Spleen (tissue), 11 donors: ENCODE measurements around the gene CSF2RB. TPM values are rescaled to one million over a fixed set of nuclear protein-coding genes. Genes with fewer than 3 reads are reported as not detected.

ENCODE experiments used
- DNase-seq: peaks from one replicate; pipeline ENCODE4 v3.0.0-alpha.2; 2020
- H3K27ac ChIP-seq, 8 donors: fragments of 200-600 bp; sonication (generic) in 7 of 8; 1 replicate in 4 of 8; 2 replicates in 4 of 8; pipeline versions ENCODE4 v1.5.0 to v1.8.0; 2016 to 2021; ENCODE audit warnings: inconsistent platforms in 4 of 8, mild to moderate bottlenecking in 4 of 8, moderate library complexity in 1 of 8
- H3K27me3 ChIP-seq, 7 donors: fragments of 200-600 bp; sonication (generic) in 6 of 7; replicated peaks in 1 of 7; 1 replicate in 4 of 7; 2 replicates in 3 of 7; pipeline versions ENCODE4 v1.5.0 to v1.8.0; 2016 to 2021; ENCODE audit warnings: inconsistent platforms in 3 of 7, mild to moderate bottlenecking in 1 of 7
- H3K36me3 ChIP-seq, 6 donors: fragments of 200-600 bp; sonication (generic) in 5 of 6; 1 replicate in 4 of 6; 2 replicates in 2 of 6; pipeline versions ENCODE4 v1.5.0 to v1.8.0; 2016 to 2021; ENCODE audit warnings: inconsistent platforms in 2 of 6
- H3K4me1 ChIP-seq, 6 donors: fragments of 200-600 bp; sonication (generic) in 5 of 6; 1 replicate in 3 of 6; 2 replicates in 3 of 6; pipeline versions ENCODE4 v1.5.0 to v1.8.0; 2016 to 2021; ENCODE audit warnings: inconsistent platforms in 3 of 6
- H3K4me3 ChIP-seq, 8 donors: fragments of 200-600 bp; sonication (generic) in 7 of 8; 1 replicate in 4 of 8; 2 replicates in 4 of 8; pipeline versions ENCODE4 v1.5.0 to v1.8.0; 2016 to 2021; ENCODE audit warnings: inconsistent platforms in 4 of 8, mild to moderate bottlenecking in 4 of 8, moderate library complexity in 2 of 8
- H3K9me3 ChIP-seq, 8 donors: fragments of 200-600 bp; sonication (generic) in 7 of 8; 1 replicate in 4 of 8; 2 replicates in 4 of 8; pipeline versions ENCODE4 v1.5.0 to v1.8.0; 2016 to 2021; ENCODE audit warnings: inconsistent platforms in 4 of 8
- CTCF ChIP-seq, 11 experiments: fragments of 200-600 bp in 7 of 11; fragments of 450-650 bp in 4 of 11; sonication (generic) in 4 of 11; IDR thresholded peaks in 8 of 11; conservative IDR thresholded peaks in 3 of 11; 1 replicate in 7 of 11; 2 replicates in 4 of 11; pipeline versions ENCODE4 v1.4.0 to v1.8.0; 2016 to 2021; ENCODE audit warnings: antibody characterized with exemption in 11 of 11, inconsistent platforms in 4 of 11, mild to moderate bottlenecking in 1 of 11
- POLR2A ChIP-seq, 3 donors: fragments of 450-650 bp; IDR thresholded peaks; one replicate each; pipeline ENCODE4 v1.5.1; 2017; ENCODE audit warnings: antibody characterized with exemption in 3 of 3, mild to moderate bottlenecking in 1 of 3
- POLR2AphosphoS5 ChIP-seq, 3 donors: sonication (generic); formaldehyde crosslinking; IDR thresholded peaks; one replicate each; pipeline ENCODE4 v1.5.1; 2017; ENCODE audit warnings: antibody characterized with exemption in 3 of 3
- WGBS, 5 donors: extraction: QIAGEN DNeasy Blood & Tissue Kit in 3 of 5; methylation state at CpG; one replicate each; pipeline versions ENCODE4 v1.1.5 to v1.1.7; 2013 to 2018; 5-methylcytosine and 5-hydroxymethylcytosine counted together
- intact Hi-C: fragments of 100-400 bp; cut with DNase I; formaldehyde crosslinking; loops from one replicate; pipeline ENCODE4 v1.15.0; 2023; ENCODE audit warnings: low total_unique reads
- polyA plus RNA-seq, 3 donors: library from polyadenylated mRNA; stranded (reverse); fragments of 200-250 nt; gene quantifications; one replicate each; pipeline ENCODE4 v1.2.1, GENCODE V29; 2013
- total RNA-seq, 7 donors: library from RNA; depleted of rRNA in 3 of 7; stranded (reverse); fragments of >200 nt in 3 of 7; fragmentation: NEBNext Ultra II Directional in 4 of 7; extraction: Animal tissue kit (Norgen Biotek cat#: 25700) in 4 of 7; gene quantifications; one replicate each; pipeline versions ENCODE4 v1.1.0 to v1.2.1, GENCODE V29; 2016 to 2021
- donor health status: healthy with polysubstance abuse.
- donor health status: DM: no; HTN: no; CAD: no; lungs with moderate emphysema.
- donor health status: DM: no; HTN: no; CAD: no.
- donor health status: Bipolar disorder and iron deficiency.
- donor health status: healthy.
- donor health status: DM: no; HTN: no; CAD: no.
- donor health status: DM: yes; HTN: yes; CAD: no.

The CSF2RB gene
- total and polyA plus RNA-seq, 10 donors = 14.2 to 110 (median 45.9) TPM

- no peak overlapping the region for H3K4me3 ChIP-seq
- DNase-seq = no peak
- peak overlapping the region in 1 of 8 donors; percentile 19 for H3K27ac ChIP-seq
- no peaks in the 10 kb centered on the region for H3K9me3 ChIP-seq
- H3K36me3 ChIP-seq = peaks cover 0 to 93% (median 44%) of the 10 kb centered on the region in 6 donors
- peaks cover 0 to 3% (median 0%) of the 10 kb centered on the region in 7 donors for H3K27me3 ChIP-seq
- H3K4me1 ChIP-seq = peaks cover 0 to 38% (median 15%) of the 10 kb centered on the region in 6 donors
- intact Hi-C loops = no loop called here
- WGBS, 5 donors = 74 to 91% (median 85%) methylated on average over 5 of the region's 5 CpGs
- TF ChIP-seq CTCF (IDR thresholded peaks at IDR 0.05 in 8 of 11, conservative IDR thresholded peaks at IDR 0.05 in 3 of 11) (no peak), POLR2AphosphoS5 (IDR thresholded peaks at IDR 0.05) (no peak), POLR2A (IDR thresholded peaks at IDR 0.05) (no peak)
These were observed 45.7 kb upstream of the CSF2RB start for GRCh38 chr22:36867695-36868094.

DNA sequence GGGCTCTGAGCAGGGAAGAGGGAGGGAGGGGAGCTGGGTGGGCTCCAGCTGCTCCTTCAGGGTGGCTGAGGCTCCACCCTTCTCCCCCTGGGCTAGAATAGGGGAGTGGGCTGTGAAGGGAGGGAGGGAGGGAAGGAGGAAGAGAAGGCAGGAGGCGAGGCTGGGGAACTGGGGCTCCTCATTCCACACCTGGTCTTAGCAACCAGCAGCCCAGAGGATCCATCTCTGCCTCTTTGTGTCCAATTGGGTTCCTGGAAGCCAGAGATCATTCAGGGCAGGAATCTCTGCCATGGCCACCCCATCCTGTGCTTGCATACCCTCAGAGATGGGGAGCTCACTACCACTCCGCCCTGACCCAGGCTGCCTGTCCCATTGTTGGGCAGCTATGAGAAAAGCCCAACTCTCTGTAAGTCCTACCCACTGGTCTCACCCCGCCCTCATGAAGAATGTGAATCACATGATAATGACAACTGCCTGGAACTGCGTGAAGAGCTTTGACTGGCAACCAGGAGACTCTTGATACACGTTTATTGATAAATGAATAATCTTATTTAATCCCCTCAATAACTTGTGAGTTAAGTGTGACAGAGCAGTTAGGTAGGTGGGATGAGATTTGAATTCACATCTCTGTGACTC, 44.8 kb upstream of the CSF2RB start:
- Histone ChIP-seq H3K4me3 (no peak overlapping the region), H3K36me3 (peaks cover 0 to 99% (median 44%) of the 10 kb centered on the region in 6 donors), H3K27me3 (peaks cover 0 to 3% (median 0%) of the 10 kb centered on the region in 7 donors), H3K4me1 (peaks cover 0 to 38% (median 11%) of the 10 kb centered on the region in 6 donors), H3K27ac (peak overlapping the region in 1 of 8 donors; percentile 19), H3K9me3 (no peaks in the 10 kb centered on the region)
- no peak for TF ChIP-seq CTCF (IDR thresholded peaks at IDR 0.05 in 8 of 11, conservative IDR thresholded peaks at IDR 0.05 in 3 of 11)
- no peak for TF ChIP-seq POLR2A (IDR thresholded peaks at IDR 0.05)
- no peak for TF ChIP-seq POLR2AphosphoS5 (IDR thresholded peaks at IDR 0.05)
- intact Hi-C loops = no loop called here
- DNase-seq = no peak
- 84 to 90% (median 85%) methylated on average over 5 of the region's 5 CpGs for WGBS, 5 donors

DNA sequence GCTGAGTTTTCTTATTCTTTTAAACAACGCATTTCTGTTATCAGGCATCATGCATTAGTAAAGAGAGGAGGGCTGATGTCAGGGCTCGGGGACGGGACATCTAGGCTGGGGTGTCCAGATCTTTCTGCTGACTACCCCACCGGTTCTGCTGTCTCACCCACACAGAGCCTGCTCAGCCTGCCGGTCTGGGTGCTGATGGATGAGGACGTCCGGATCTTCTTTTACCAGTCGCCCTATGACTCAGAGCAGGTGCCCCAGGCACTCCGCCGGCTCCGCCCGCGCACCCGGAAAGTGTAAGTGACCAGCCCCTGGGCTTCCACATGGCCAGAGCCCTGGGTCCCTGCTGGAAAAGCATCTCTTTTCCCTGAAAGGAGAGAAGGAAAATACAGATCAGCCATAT, 43.2 kb upstream of the CSF2RB start:
- intact Hi-C loops = no loop called here
- Histone ChIP-seq H3K27me3 (peaks cover 0 to 3% (median 0%) of the 10 kb centered on the region in 7 donors), H3K4me1 (peaks cover 0 to 38% (median 16%) of the 10 kb centered on the region in 6 donors), H3K36me3 (peaks cover 0 to 99% (median 40%) of the 10 kb centered on the region in 6 donors), H3K9me3 (no peaks in the 10 kb centered on the region), H3K27ac (peak overlapping the region in 1 of 8 donors; percentile 91), H3K4me3 (no peak overlapping the region)
- DNase-seq = no peak
- TF ChIP-seq POLR2A (IDR thresholded peaks at IDR 0.05) = no peak
- peak in 1 of 3 donors; percentile 35 for TF ChIP-seq POLR2AphosphoS5 (IDR thresholded peaks at IDR 0.05)
- 77 to 94% (median 89%) methylated on average over 14 of the region's 14 CpGs for WGBS, 5 donors

- TF ChIP-seq CTCF (IDR thresholded peaks at IDR 0.05 in 8 of 11, conservative IDR thresholded peaks at IDR 0.05 in 3 of 11) = no peak
- TF ChIP-seq POLR2A (IDR thresholded peaks at IDR 0.05) = no peak
- TF ChIP-seq POLR2AphosphoS5 (IDR thresholded peaks at IDR 0.05) = peak in 1 of 3 donors; percentile 41
- no peak for DNase-seq
- Histone ChIP-seq H3K4me3 (peak overlapping the region in 1 of 8 donors; percentile 4), H3K27me3 (peaks cover 0 to 3% (median 0%) of the 10 kb centered on the region in 7 donors), H3K36me3 (peaks cover 0 to 99% (median 39%) of the 10 kb centered on the region in 6 donors), H3K9me3 (no peaks in the 10 kb centered on the region), H3K27ac (peak overlapping the region in 3 of 8 donors; percentile 88 to 91 (median 90)), H3K4me1 (peaks cover 0 to 36% (median 16%) of the 10 kb centered on the region in 6 donors)
- WGBS, 5 donors = 81 to 88% (median 86%) methylated on average over 8 to 11 of the region's 11 CpGs
- intact Hi-C loops = no loop called here
These were observed 41.8 kb upstream of the CSF2RB start for GRCh38 chr22:36871669-36872081.
